ENCODE measurements around the gene ATP5PB. TPM values are rescaled to one million over a fixed set of nuclear protein-coding genes. Genes with fewer than 3 reads are reported as not detected.

Gene ATP5PB
- total and polyA plus RNA-seq, 4 donors: 110 to 219 (median 125) TPM

DNA sequence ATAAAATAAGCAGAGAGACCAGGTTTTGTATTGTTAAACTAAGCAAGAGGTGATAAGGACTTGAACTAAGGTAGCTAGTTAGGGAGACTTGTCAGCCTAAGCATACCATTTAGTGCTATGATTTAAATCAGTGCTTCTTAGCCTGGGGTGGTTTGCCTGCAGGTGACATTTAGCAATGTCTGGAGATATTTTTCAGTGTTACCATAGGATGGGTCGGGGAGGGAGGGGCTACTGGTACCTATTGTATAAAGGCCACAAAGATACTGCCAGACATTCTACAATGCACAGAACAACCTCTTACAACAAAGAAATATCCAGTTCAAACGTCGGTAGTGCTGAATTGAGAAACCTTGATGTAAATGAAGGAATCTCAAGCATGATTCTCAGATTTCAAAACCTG is 3.3 kb downstream of the ATP5PB start:
- WGBS, 2 donors: 81 to 87% methylated on average over 3 of the region's 3 CpGs
- Histone ChIP-seq H3K4me1 (ENCODE audit: control insufficient read depth in 1 of 2, insufficient read depth in 2 of 2, low read length in 2 of 2) (peaks cover 0 to 8% of the 10 kb centered on the region in 2 donors), H3K27me3 (ENCODE audit: control insufficient read depth in 1 of 2, insufficient read depth in 2 of 2, low read length in 1 of 2) (no peaks in the 10 kb centered on the region), H3K27ac (ENCODE audit: low read depth in 1 of 2, low read length in 2 of 2) (no peak overlapping the region), H3K4me3 (ENCODE audit: low read length in 2 of 2) (no peak overlapping the region), H3K36me3 (ENCODE audit: control insufficient read depth in 1 of 2, insufficient read depth in 2 of 2, low read length in 1 of 2) (peaks cover 0 to 3% of the 10 kb centered on the region in 2 donors), H3K9me3 (ENCODE audit: control insufficient read depth, low read length) (no peaks in the 10 kb centered on the region)
- ATAC-seq (ENCODE audit: low FRiP score) (no peak), DNase-seq (no peak)
- intact Hi-C loops (cut with DNase I): no loop called here

GRCh38 chr1:111453706-111454105 is 4.4 kb downstream of the ATP5PB start:
- ATAC-seq (ENCODE audit: low FRiP score) (no peak), DNase-seq (no peak)
- no peak overlapping the region for H3K4me3 ChIP-seq (ENCODE audit: low read length in 2 of 2)
- peaks cover 0 to 5% of the 10 kb centered on the region in 2 donors for H3K36me3 ChIP-seq (ENCODE audit: control insufficient read depth in 1 of 2, insufficient read depth in 2 of 2, low read length in 1 of 2)
- H3K9me3 ChIP-seq (ENCODE audit: control insufficient read depth, low read length): no peaks in the 10 kb centered on the region
- intact Hi-C loops (cut with DNase I): no loop called here
- H3K4me1 ChIP-seq (ENCODE audit: control insufficient read depth in 1 of 2, insufficient read depth in 2 of 2, low read length in 2 of 2): peaks cover 0 to 4% of the 10 kb centered on the region in 2 donors
- no peaks in the 10 kb centered on the region for H3K27me3 ChIP-seq (ENCODE audit: control insufficient read depth in 1 of 2, insufficient read depth in 2 of 2, low read length in 1 of 2)
- 83% methylated on average over 3 of the region's 3 CpGs for WGBS, 2 donors
- H3K27ac ChIP-seq (ENCODE audit: low read depth in 1 of 2, low read length in 2 of 2): no peak overlapping the region

DNA sequence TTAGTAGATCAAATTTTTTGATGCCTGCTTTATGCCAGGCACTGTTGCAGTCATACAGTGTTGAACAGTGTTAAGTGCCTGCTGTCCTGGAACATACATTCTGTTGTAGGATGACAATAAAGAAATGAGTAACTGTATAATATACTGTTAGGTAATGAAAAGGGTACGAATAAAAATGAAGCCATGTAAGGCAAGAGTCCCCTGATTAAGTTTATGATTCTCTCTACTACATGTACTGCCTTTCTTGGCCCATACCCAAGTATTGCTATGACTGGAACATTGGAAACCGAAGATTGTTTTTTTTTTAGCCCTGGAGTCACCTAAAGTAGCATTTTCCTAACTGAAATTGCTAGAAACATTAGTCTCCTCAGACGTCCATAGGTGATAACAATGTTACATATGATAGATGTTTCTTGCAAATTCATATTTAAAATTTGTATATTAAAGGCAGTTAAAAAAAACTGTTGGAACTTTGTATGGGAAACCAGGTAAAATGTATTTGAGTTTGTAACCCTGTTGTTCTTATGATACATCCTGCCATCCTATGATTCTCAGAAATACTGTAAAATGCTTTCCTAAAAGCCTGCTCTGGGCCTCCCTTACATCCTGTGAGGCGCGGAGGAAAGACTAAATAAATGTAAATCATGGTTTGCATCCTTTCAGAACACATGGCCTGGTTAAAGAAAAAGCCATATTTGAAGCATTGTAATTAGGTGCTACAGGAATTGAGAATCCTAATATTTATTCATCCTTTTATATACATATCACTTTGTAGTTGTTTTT is 5.8 kb downstream of the ATP5PB start:
- Histone ChIP-seq H3K27me3 (ENCODE audit: control insufficient read depth in 1 of 2, insufficient read depth in 2 of 2, low read length in 1 of 2) (no peaks in the 10 kb centered on the region), H3K4me3 (ENCODE audit: low read length in 2 of 2) (no peak overlapping the region), H3K9me3 (ENCODE audit: control insufficient read depth, low read length) (no peaks in the 10 kb centered on the region), H3K27ac (ENCODE audit: low read depth in 1 of 2, low read length in 2 of 2) (no peak overlapping the region), H3K4me1 (ENCODE audit: control insufficient read depth in 1 of 2, insufficient read depth in 2 of 2, low read length in 2 of 2) (peaks cover 0 to 4% of the 10 kb centered on the region in 2 donors), H3K36me3 (ENCODE audit: control insufficient read depth in 1 of 2, insufficient read depth in 2 of 2, low read length in 1 of 2) (peaks cover 0 to 7% of the 10 kb centered on the region in 2 donors)
- intact Hi-C loops (cut with DNase I): no loop called here
- no peak for DNase-seq
- WGBS, 2 donors: 60 to 65% methylated on average over 5 of the region's 5 CpGs
- ATAC-seq (ENCODE audit: low FRiP score): no peak

DNA sequence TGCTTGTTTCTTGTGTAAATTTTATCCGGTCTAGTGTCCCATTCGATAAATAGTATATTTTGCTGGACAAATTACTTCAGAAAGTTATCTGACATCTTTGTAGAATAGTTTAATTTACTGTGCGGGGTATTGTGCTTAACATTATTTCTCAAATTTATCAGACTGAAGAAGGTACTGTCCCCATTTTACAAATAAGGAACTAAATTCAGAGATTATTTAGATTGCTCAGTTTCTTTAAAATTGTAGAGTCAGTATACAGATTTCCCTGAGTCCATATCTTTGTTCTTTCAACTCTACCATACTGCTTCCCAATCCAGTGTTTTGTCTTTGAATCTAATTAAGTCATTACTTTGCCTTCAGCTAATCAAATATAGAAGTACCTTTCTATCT is 6.4 kb downstream of the ATP5PB start:
- Histone ChIP-seq H3K4me1 (ENCODE audit: control insufficient read depth in 1 of 2, insufficient read depth in 2 of 2, low read length in 2 of 2) (no peaks in the 10 kb centered on the region), H3K9me3 (ENCODE audit: control insufficient read depth, low read length) (no peaks in the 10 kb centered on the region), H3K36me3 (ENCODE audit: control insufficient read depth in 1 of 2, insufficient read depth in 2 of 2, low read length in 1 of 2) (peaks cover 0 to 7% of the 10 kb centered on the region in 2 donors), H3K27me3 (ENCODE audit: control insufficient read depth in 1 of 2, insufficient read depth in 2 of 2, low read length in 1 of 2) (no peaks in the 10 kb centered on the region), H3K27ac (ENCODE audit: low read depth in 1 of 2, low read length in 2 of 2) (no peak overlapping the region), H3K4me3 (ENCODE audit: low read length in 2 of 2) (no peak overlapping the region)
- ATAC-seq (ENCODE audit: low FRiP score): no peak
- DNase-seq: no peak
- WGBS, 2 donors: 93 to 95% methylated on average over 3 of the region's 3 CpGs
- intact Hi-C loops (cut with DNase I): no loop called here

DNA sequence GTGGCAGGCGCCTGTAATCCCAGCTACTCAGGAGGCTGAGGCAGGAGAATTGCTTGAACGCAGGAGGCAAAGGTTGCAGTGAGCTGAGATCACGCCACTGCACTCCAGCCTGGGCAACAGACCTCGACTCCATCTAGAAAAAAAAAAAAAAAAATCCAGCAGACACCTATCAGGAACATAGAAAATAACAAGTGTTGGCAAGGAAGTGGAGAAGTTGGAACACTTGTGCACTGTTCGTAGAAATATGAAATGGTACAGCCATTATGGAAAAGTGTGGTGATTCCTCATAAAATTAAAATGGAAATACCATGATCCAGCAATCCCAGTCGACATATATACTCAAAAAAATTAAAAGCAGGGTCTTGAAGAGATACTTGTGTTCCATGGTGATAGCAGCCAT is 12.5 kb downstream of the ATP5PB start:
- H3K9me3 ChIP-seq (ENCODE audit: control insufficient read depth, low read length): no peaks in the 10 kb centered on the region
- H3K4me1 ChIP-seq (ENCODE audit: control insufficient read depth in 1 of 2, insufficient read depth in 2 of 2, low read length in 2 of 2): no peaks in the 10 kb centered on the region
- H3K4me3 ChIP-seq (ENCODE audit: low read length in 2 of 2): no peak overlapping the region
- H3K27me3 ChIP-seq (ENCODE audit: control insufficient read depth in 1 of 2, insufficient read depth in 2 of 2, low read length in 1 of 2): no peaks in the 10 kb centered on the region
- DNase-seq (no peak), ATAC-seq (ENCODE audit: low FRiP score) (no peak)
- H3K27ac ChIP-seq (ENCODE audit: low read depth in 1 of 2, low read length in 2 of 2): no peak overlapping the region
- 93 to 95% methylated on average over 6 of the region's 6 CpGs for WGBS, 2 donors
- peaks cover 5 to 8% of the 10 kb centered on the region in 2 donors for H3K36me3 ChIP-seq (ENCODE audit: control insufficient read depth in 1 of 2, insufficient read depth in 2 of 2, low read length in 1 of 2)
- intact Hi-C loops (cut with DNase I): no loop called here

- DNase-seq: no peak
- WGBS, 2 donors: 92 to 96% methylated on average over 4 of the region's 4 CpGs
- Histone ChIP-seq H3K4me1 (ENCODE audit: control insufficient read depth in 1 of 2, insufficient read depth in 2 of 2, low read length in 2 of 2) (no peaks in the 10 kb centered on the region), H3K27ac (ENCODE audit: low read depth in 1 of 2, low read length in 2 of 2) (no peak overlapping the region), H3K27me3 (ENCODE audit: control insufficient read depth in 1 of 2, insufficient read depth in 2 of 2, low read length in 1 of 2) (no peaks in the 10 kb centered on the region), H3K4me3 (ENCODE audit: low read length in 2 of 2) (no peak overlapping the region), H3K9me3 (ENCODE audit: control insufficient read depth, low read length) (no peaks in the 10 kb centered on the region), H3K36me3 (ENCODE audit: control insufficient read depth in 1 of 2, insufficient read depth in 2 of 2, low read length in 1 of 2) (peaks cover 5 to 8% of the 10 kb centered on the region in 2 donors)
- no peak for ATAC-seq (ENCODE audit: low FRiP score)
- intact Hi-C loops (cut with DNase I): no loop called here
These were observed 13.2 kb downstream of the ATP5PB start for GRCh38 chr1:111462370-111463028.

GRCh38 chr1:111463029-111463683 is 13.9 kb downstream of the ATP5PB start:
- H3K9me3 ChIP-seq (ENCODE audit: control insufficient read depth, low read length): no peaks in the 10 kb centered on the region
- no peaks in the 10 kb centered on the region for H3K27me3 ChIP-seq (ENCODE audit: control insufficient read depth in 1 of 2, insufficient read depth in 2 of 2, low read length in 1 of 2)
- WGBS, 2 donors: 78 to 79% methylated on average over 4 of the region's 4 CpGs
- intact Hi-C loops (cut with DNase I): no loop called here
- ATAC-seq (ENCODE audit: low FRiP score): no peak
- no peak overlapping the region for H3K27ac ChIP-seq (ENCODE audit: low read depth in 1 of 2, low read length in 2 of 2)
- H3K4me1 ChIP-seq (ENCODE audit: control insufficient read depth in 1 of 2, insufficient read depth in 2 of 2, low read length in 2 of 2): no peaks in the 10 kb centered on the region
- DNase-seq: no peak
- no peak overlapping the region for H3K4me3 ChIP-seq (ENCODE audit: low read length in 2 of 2)
- H3K36me3 ChIP-seq (ENCODE audit: control insufficient read depth in 1 of 2, insufficient read depth in 2 of 2, low read length in 1 of 2): peaks cover 7 to 8% of the 10 kb centered on the region in 2 donors

DNA sequence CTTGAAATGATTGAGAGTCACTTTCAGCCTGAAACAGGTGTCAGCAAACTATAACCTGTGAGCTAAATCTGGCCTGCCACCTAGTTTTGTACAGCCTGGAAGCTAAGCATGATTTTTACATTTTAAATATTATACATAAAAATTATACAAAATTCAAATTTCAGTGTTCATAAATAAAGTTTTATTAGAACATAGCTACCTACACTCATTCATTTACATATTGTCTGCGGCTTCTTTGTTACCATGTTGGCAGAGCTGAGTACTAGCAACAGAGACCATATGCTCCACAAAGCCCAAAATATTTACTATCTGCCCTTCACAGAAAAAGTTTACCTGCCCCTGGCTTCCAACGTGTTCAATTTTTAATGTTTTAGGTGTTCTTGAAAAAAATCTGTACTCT is 16.5 kb downstream of the ATP5PB start:
- DNase-seq (no peak), ATAC-seq (ENCODE audit: low FRiP score) (no peak)
- Histone ChIP-seq H3K9me3 (ENCODE audit: control insufficient read depth, low read length) (no peaks in the 10 kb centered on the region), H3K36me3 (ENCODE audit: control insufficient read depth in 1 of 2, insufficient read depth in 2 of 2, low read length in 1 of 2) (peaks cover 8 to 10% of the 10 kb centered on the region in 2 donors), H3K27me3 (ENCODE audit: control insufficient read depth in 1 of 2, insufficient read depth in 2 of 2, low read length in 1 of 2) (no peaks in the 10 kb centered on the region), H3K4me1 (ENCODE audit: control insufficient read depth in 1 of 2, insufficient read depth in 2 of 2, low read length in 2 of 2) (no peaks in the 10 kb centered on the region), H3K27ac (ENCODE audit: low read depth in 1 of 2, low read length in 2 of 2) (no peak overlapping the region), H3K4me3 (ENCODE audit: low read length in 2 of 2) (no peak overlapping the region)
- 91 to 92% methylated on average over 2 of the region's 2 CpGs for WGBS, 2 donors
- intact Hi-C loops (cut with DNase I): no loop called here
